K562 (cell line): ENCODE results near the gene CYRIA. TPM values are rescaled to one million over a fixed set of nuclear protein-coding genes. Genes with fewer than 3 reads are reported as not detected.

Experiments
- ATAC-seq: fragments of 200-7000 bp; cut with Tn5 transposase; 3 replicates; pipeline ENCODE4 v1.9.1; 2020; ENCODE audit warnings: moderate library complexity
- BruUV-seq: library from RNA; stranded (reverse); fragments of 400-500 nt; replicated peaks from 2 replicates; lab custom pipeline; 2021; lab: Mats Ljungman, UMichigan
- CTCF ChIA-PET: fragments of 300-600 bp; formaldehyde crosslinking; extraction: SDS; loops from one replicate; lab custom pipeline; 2021; ENCODE audit warnings: low intra/inter-chr PET ratio; lab: Yijun Ruan, JAX
- POLR2A ChIA-PET: fragments of 300-600, 350-650 bp; sonication (Branson Sonifier 250); formaldehyde crosslinking; extraction: SDS; loops from one replicate; lab custom pipeline; 2021; ENCODE audit warnings: antibody characterized with exemption, inconsistent platforms; lab: Yijun Ruan, JAX
- DNase-seq, 4 experiments: peaks; one replicate each; pipeline versions ENCODE4 v3.0.0 to v3.0.0-alpha.2; 2011 to 2018; ENCODE audit warnings: low spot score in 3 of 4, mixed read lengths in 3 of 4; ENCODE audit errors: extremely low read depth in 1 of 4
- FAIRE-seq: peaks from 2 replicates; lab custom pipeline; 2011; peaks lifted over from hg19 to GRCh38; lab: Jason Lieb, UNC
- H2AFZ ChIP-seq: 2 replicates; pipeline ENCODE4 v1.6.0; 2011; ENCODE audit warnings: low read depth, low read length, control low read depth, inconsistent platforms
- H3K27ac ChIP-seq: fragments of 200-600 bp; 3 replicates; pipeline ENCODE4 v1.8.0; 2011; ENCODE audit warnings: low read depth, mild to moderate bottlenecking, control low read depth, inconsistent platforms, low read length, moderate library complexity, mixed read lengths; ENCODE audit errors: extremely low read depth
- H3K27me3 ChIP-seq, 2 experiments: fragments of 300-600 bp in 1 of 2; 2 replicates in 1 of 2; 3 replicates in 1 of 2; pipeline versions ENCODE4 v1.6.0 to v1.8.0; 2011; ENCODE audit warnings: inconsistent platforms in 2 of 2, low read length in 2 of 2, mild to moderate bottlenecking in 1 of 2, mixed read lengths in 1 of 2, moderate library complexity in 1 of 2; ENCODE audit not compliant: control insufficient read depth in 2 of 2, insufficient read depth in 2 of 2
- H3K36me3 ChIP-seq: fragments of 300-600 bp; 3 replicates; pipeline ENCODE4 v1.8.0; 2011; ENCODE audit warnings: mild to moderate bottlenecking, low read length, inconsistent platforms; ENCODE audit not compliant: control insufficient read depth, insufficient read depth
- H3K4me1 ChIP-seq, 2 experiments: fragments of 200-600 bp in 1 of 2; replicated peaks in 1 of 2; 2 replicates in 1 of 2; 3 replicates in 1 of 2; pipeline versions ENCODE4 v1.5.1 to v1.8.0; 2011; ENCODE audit warnings: inconsistent platforms in 2 of 2, low read length in 2 of 2, mild to moderate bottlenecking in 1 of 2, mixed read lengths in 1 of 2, moderate library complexity in 1 of 2; ENCODE audit not compliant: control insufficient read depth in 2 of 2, insufficient read depth in 2 of 2
- H3K4me2 ChIP-seq: 2 replicates; pipeline ENCODE4 v1.6.1; 2011; ENCODE audit warnings: low read length, control low read depth, inconsistent platforms, mixed read lengths; ENCODE audit not compliant: insufficient read depth
- H3K4me3 ChIP-seq: fragments of 200-600 bp; sonication (generic), shearing (Covaris generic); 2 replicates; pipeline ENCODE4 v1.5.1; 2016; ENCODE audit warnings: control low read depth, inconsistent platforms
- H3K79me2 ChIP-seq: fragments of 200-600 bp; 3 replicates; pipeline ENCODE4 v1.8.0; 2011; ENCODE audit warnings: low read length, inconsistent platforms; ENCODE audit not compliant: control insufficient read depth, insufficient read depth
- H3K9ac ChIP-seq, 2 experiments: 2 replicates each; pipeline versions ENCODE4 v1.6.0 to v1.6.1; 2011; ENCODE audit warnings: low read depth in 2 of 2, low read length in 2 of 2, control low read depth in 1 of 2, inconsistent platforms in 1 of 2, mild to moderate bottlenecking in 1 of 2, mixed read lengths in 1 of 2; ENCODE audit not compliant: insufficient read depth in 1 of 2
- H3K9me1 ChIP-seq: one replicate; pipeline ENCODE4 v1.6.0; 2011; ENCODE audit warnings: inconsistent platforms, mild to moderate bottlenecking, low read length, moderate library complexity; ENCODE audit not compliant: control insufficient read depth, insufficient read depth
- H3K9me3 ChIP-seq: replicated peaks from 2 replicates; pipeline ENCODE4 v1.5.1; 2011; ENCODE audit warnings: low read depth, low read length, inconsistent platforms; ENCODE audit not compliant: control insufficient read depth, insufficient read depth
- H4K20me1 ChIP-seq: replicated peaks from 2 replicates; pipeline ENCODE4 v1.6.1; 2011; ENCODE audit warnings: low read length, inconsistent platforms, mixed read lengths; ENCODE audit not compliant: control insufficient read depth, insufficient read depth
- ZNF76 ChIP-seq: fragments of 250-450 bp; sonication (Bioruptor Pico); IDR thresholded peaks from 2 replicates; pipeline ENCODE4 v1.4.0; 2020; ENCODE audit warnings: mild to moderate bottlenecking, moderate library complexity, borderline replicate concordance
- WGBS: fragments of 100-300 bp; shearing (Covaris generic); methylation state at CpG from one replicate; pipeline ENCODE4 v1.1.6; 2016; ENCODE audit warnings: low coverage, mixed read lengths; ENCODE audit not compliant: insufficient coverage; ENCODE audit errors: missing lambda C conversion rate; 5-methylcytosine and 5-hydroxymethylcytosine counted together
- in situ Hi-C: fragments of 300-500 bp; cut with MboI; formaldehyde crosslinking; loops from 4 replicates; pipeline ENCODE4 v1.15.0; 2018; ENCODE audit warnings: inconsistent platforms, mixed read lengths
- intact Hi-C: fragments of 100-400 bp; cut with micrococcal nuclease; formaldehyde crosslinking; loops from 2 replicates; pipeline ENCODE4 v1.14.2; 2022
- polyA plus RNA-seq, 8 experiments: library from polyadenylated mRNA; depleted of rRNA in 4 of 8; stranded (reverse) in 5 of 8; unstranded in 3 of 8; fragments of >200 nt; fragmentation: Nextera tagmentation in 2 of 8; fragmentation: Illumina TruSeq in 1 of 8; extraction: Ambion mirVana in 2 of 8; extraction: Trizol in 1 of 8; gene quantifications; 2 replicates each; pipeline versions ENCODE4 v1.2.1 to v1.2.3, GENCODE V29; 2011 to 2014; ENCODE audit warnings: inconsistent platforms in 1 of 8, missing spikeins in 1 of 8
- total RNA-seq, 7 experiments: library from RNA; depleted of rRNA in 6 of 7; stranded (reverse); fragments of >200 nt in 6 of 7; fragmentation: Illumina TruSeq in 2 of 7; extraction: Trizol in 2 of 7; gene quantifications; 2 replicates each; pipeline versions ENCODE4 v1.2.1 to v1.2.3, GENCODE V29; 2011 to 2021; ENCODE audit warnings: low replicate concordance in 1 of 7
- TF ChIP-seq, protein P1 (sequence below): fragments of 200-600 bp; sonication (generic); IDR thresholded peaks from one replicate; pipeline ENCODE4 v1.6.1; 2012; ENCODE audit warnings: mild to moderate bottlenecking, low read depth, low read length, inconsistent platforms

The CYRIA gene
- total and polyA plus RNA-seq, 9 of the 15 experiments (the other 6 are each of a cell fraction or from before 2014, with no cell fraction given): 0.84 to 5.6 (median 3.0) TPM

DNA sequence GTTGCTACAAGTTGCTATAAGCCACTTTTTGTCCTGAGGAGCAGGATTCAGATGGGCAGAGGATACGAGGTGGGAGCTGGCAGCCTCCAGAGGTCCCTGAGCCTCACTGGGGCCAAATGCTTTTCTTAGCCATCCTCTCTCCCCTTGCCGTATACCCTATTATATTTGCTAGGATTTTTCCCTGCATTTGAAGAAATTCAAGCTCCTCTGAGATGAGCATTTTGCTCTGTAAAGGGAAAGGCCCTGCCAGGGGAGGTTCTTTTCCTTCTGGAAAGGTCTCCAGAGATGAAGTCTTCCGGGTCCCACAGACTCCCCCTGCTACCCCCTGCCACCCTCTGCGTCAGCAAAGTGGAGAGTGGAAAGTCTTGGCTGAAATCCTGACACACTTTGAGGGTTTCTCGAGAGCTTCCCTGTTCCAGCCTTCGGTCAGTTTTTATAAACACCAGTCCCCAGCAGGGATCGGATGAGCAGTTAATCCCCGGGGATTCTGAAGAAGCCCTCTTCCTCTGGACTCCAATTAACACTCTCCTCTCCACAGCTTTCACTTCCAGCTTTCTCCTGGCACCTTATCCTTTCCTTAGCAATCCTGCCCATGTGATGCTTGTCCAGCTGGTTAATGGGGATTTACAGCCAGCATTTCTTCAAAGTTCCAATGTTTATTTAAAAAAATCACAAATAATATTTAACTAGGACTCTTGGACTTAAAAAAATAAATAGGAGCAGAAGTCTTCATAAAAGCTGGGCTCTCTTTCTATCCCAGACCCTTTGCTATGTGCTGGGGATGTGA lies 13.1 kb downstream of the CYRIA start:
- ChIA-PET POLR2A (interaction anchor here (0.7 to 3.7 kb wide), 4 partner anchors 14 to 23 kb away, joined by 4 to 15 read pairs (median 4); no protein-coding TSS in a partner anchor), CTCF (no interaction called here)
- Histone ChIP-seq H2AFZ (no peak overlapping the region), H3K9me3 (no peaks in the 10 kb centered on the region), H3K27me3 (no peaks in the 10 kb centered on the region), H3K27ac (no peak overlapping the region), H3K4me1 (peaks cover 3 to 38% of the 10 kb centered on the region in 2 experiments; a peak in 4 of 5 replicates), H4K20me1 (no peaks in the 10 kb centered on the region), H3K4me3 (no peak overlapping the region), H3K79me2 (no peaks in the 10 kb centered on the region), H3K36me3 (no peaks in the 10 kb centered on the region), H3K9me1 (no peaks in the 10 kb centered on the region), H3K4me2 (no peak overlapping the region), H3K9ac (no peak overlapping the region)
- in situ Hi-C loops: no loop called here
- DNase-seq (no peak), ATAC-seq (no peak), FAIRE-seq (no peak)
- BruUV-seq: no TSS peak
- intact Hi-C loops: no loop called here
- no peak for TF ChIP-seq ZNF76
- TF ChIP-seq, protein P1, sequence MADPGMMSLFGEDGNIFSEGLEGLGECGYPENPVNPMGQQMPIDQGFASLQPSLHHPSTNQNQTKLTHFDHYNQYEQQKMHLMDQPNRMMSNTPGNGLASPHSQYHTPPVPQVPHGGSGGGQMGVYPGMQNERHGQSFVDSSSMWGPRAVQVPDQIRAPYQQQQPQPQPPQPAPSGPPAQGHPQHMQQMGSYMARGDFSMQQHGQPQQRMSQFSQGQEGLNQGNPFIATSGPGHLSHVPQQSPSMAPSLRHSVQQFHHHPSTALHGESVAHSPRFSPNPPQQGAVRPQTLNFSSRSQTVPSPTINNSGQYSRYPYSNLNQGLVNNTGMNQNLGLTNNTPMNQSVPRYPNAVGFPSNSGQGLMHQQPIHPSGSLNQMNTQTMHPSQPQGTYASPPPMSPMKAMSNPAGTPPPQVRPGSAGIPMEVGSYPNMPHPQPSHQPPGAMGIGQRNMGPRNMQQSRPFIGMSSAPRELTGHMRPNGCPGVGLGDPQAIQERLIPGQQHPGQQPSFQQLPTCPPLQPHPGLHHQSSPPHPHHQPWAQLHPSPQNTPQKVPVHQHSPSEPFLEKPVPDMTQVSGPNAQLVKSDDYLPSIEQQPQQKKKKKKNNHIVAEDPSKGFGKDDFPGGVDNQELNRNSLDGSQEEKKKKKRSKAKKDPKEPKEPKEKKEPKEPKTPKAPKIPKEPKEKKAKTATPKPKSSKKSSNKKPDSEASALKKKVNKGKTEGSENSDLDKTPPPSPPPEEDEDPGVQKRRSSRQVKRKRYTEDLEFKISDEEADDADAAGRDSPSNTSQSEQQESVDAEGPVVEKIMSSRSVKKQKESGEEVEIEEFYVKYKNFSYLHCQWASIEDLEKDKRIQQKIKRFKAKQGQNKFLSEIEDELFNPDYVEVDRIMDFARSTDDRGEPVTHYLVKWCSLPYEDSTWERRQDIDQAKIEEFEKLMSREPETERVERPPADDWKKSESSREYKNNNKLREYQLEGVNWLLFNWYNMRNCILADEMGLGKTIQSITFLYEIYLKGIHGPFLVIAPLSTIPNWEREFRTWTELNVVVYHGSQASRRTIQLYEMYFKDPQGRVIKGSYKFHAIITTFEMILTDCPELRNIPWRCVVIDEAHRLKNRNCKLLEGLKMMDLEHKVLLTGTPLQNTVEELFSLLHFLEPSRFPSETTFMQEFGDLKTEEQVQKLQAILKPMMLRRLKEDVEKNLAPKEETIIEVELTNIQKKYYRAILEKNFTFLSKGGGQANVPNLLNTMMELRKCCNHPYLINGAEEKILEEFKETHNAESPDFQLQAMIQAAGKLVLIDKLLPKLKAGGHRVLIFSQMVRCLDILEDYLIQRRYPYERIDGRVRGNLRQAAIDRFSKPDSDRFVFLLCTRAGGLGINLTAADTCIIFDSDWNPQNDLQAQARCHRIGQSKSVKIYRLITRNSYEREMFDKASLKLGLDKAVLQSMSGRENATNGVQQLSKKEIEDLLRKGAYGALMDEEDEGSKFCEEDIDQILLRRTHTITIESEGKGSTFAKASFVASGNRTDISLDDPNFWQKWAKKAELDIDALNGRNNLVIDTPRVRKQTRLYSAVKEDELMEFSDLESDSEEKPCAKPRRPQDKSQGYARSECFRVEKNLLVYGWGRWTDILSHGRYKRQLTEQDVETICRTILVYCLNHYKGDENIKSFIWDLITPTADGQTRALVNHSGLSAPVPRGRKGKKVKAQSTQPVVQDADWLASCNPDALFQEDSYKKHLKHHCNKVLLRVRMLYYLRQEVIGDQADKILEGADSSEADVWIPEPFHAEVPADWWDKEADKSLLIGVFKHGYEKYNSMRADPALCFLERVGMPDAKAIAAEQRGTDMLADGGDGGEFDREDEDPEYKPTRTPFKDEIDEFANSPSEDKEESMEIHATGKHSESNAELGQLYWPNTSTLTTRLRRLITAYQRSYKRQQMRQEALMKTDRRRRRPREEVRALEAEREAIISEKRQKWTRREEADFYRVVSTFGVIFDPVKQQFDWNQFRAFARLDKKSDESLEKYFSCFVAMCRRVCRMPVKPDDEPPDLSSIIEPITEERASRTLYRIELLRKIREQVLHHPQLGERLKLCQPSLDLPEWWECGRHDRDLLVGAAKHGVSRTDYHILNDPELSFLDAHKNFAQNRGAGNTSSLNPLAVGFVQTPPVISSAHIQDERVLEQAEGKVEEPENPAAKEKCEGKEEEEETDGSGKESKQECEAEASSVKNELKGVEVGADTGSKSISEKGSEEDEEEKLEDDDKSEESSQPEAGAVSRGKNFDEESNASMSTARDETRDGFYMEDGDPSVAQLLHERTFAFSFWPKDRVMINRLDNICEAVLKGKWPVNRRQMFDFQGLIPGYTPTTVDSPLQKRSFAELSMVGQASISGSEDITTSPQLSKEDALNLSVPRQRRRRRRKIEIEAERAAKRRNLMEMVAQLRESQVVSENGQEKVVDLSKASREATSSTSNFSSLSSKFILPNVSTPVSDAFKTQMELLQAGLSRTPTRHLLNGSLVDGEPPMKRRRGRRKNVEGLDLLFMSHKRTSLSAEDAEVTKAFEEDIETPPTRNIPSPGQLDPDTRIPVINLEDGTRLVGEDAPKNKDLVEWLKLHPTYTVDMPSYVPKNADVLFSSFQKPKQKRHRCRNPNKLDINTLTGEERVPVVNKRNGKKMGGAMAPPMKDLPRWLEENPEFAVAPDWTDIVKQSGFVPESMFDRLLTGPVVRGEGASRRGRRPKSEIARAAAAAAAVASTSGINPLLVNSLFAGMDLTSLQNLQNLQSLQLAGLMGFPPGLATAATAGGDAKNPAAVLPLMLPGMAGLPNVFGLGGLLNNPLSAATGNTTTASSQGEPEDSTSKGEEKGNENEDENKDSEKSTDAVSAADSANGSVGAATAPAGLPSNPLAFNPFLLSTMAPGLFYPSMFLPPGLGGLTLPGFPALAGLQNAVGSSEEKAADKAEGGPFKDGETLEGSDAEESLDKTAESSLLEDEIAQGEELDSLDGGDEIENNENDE: no peak
- WGBS: 57% methylated on average over 7 of the region's 8 CpGs
